ENCODE data around the gene CSNK2B.

Gene CSNK2B

GRCh38 chr6:31710523-31711219, 44.8 kb downstream of the CSNK2B start:
- DNase-seq (ENCODE audit: low read depth in 2 of 3, low spot score in 1 of 3), result no peak

- DNase-seq (ENCODE audit: low read depth in 2 of 3, low spot score in 1 of 3), result no peak
These were observed 45.4 kb downstream of the CSNK2B start for GRCh38 chr6:31711233-31711632.

- DNase-seq (ENCODE audit: low read depth in 2 of 3, low spot score in 1 of 3), result no peak
These were observed 46.4 kb downstream of the CSNK2B start for GRCh38 chr6:31712296-31712695.

- no peak for DNase-seq (ENCODE audit: low read depth in 2 of 3, low spot score in 1 of 3)
These were observed 47.6 kb downstream of the CSNK2B start for GRCh38 chr6:31713465-31713864.

- DNase-seq (ENCODE audit: low read depth in 2 of 3, low spot score in 1 of 3), result no peak
These were observed 48.3 kb downstream of the CSNK2B start for GRCh38 chr6:31713991-31714684.

- DNase-seq (ENCODE audit: low read depth in 2 of 3, low spot score in 1 of 3), result no peak
These were observed 49.4 kb downstream of the CSNK2B start, which contains the start of gene LY6G6D for GRCh38 chr6:31715022-31715958. Gene LY6G6D (plus strand): TSS chr6:31715348. CDS start chr6:31715356, 8 bp downstream.

- DNase-seq (ENCODE audit: low read depth in 2 of 3, low spot score in 1 of 3), result no peak
These were observed 51.8 kb downstream of the CSNK2B start for GRCh38 chr6:31717499-31718222.

GRCh38 chr6:31718265-31718664, 52.4 kb downstream of the CSNK2B start:
- DNase-seq (ENCODE audit: low read depth in 2 of 3, low spot score in 1 of 3), result no peak

GRCh38 chr6:31719001-31719400, 53.1 kb downstream of the CSNK2B start:
- DNase-seq (ENCODE audit: low read depth in 2 of 3, low spot score in 1 of 3), result no peak

Data from stimulated activated CD4-positive, alpha-beta T cell treated with anti-CD3 and anti-CD28 coated beads, Interleukin-12 subunit alpha, Interleukin-12 subunit beta, amount 100 ng/mL, for 48 hours (primary cell).